LNCaP clone FGC (cell line): Measurements from ENCODE around the gene GFRA1.
"Not testable (repeated sequence)": the region's sequence is repeated elsewhere in the genome, so short reads cannot be mapped to it uniquely, and the experiment has no call there.

ENCODE experiments used
- DNase-seq: peaks from one replicate; pipeline ENCODE4 v3.0.0-alpha.2; 2011; ENCODE audit warnings: low read depth
- H3K4me3 ChIP-seq: 2 replicates; pipeline ENCODE4 v1.5.1; 2011; ENCODE audit warnings: mild to moderate bottlenecking, low read depth, low read length, control low read depth
- CTCF ChIP-seq: IDR thresholded peaks from 2 replicates; pipeline ENCODE4 v1.5.1; 2012; ENCODE audit warnings: mild to moderate bottlenecking; ENCODE audit not compliant: control insufficient read depth, insufficient read depth; ENCODE audit errors: extremely low read depth

Gene GFRA1

GRCh38 chr10:116169782-116170445 is 103.1 kb downstream of the GFRA1 start:
- no peak for DNase-seq
- no peak for TF ChIP-seq CTCF
- no peak overlapping the region for H3K4me3 ChIP-seq

GRCh38 chr10:116168745-116169144 is 104.3 kb downstream of the GFRA1 start:
- TF ChIP-seq CTCF: no peak
- no peak overlapping the region for H3K4me3 ChIP-seq
- no peak for DNase-seq

DNA sequence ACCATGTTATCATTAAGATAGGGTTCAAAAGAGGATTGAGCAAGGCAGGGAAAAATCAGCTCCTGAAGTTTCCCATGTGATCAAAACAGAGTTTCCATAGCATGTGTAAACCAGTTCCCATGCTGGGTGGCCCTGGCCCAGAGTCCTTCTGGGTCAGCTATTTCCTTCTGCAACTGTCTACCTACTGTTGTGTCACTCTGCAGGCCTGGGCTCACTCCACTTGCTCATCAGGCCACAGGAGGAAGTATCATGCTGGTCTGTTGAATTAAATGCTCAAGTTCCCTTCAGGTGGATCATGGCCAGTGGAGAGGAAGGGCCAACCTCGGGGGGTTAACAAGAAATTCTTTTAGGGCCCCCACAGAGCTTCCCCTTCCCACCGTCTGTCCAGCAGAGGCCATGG is 104.7 kb downstream of the GFRA1 start:
- DNase-seq: no peak
- TF ChIP-seq CTCF: no peak
- no peak overlapping the region for H3K4me3 ChIP-seq

GRCh38 chr10:116165941-116166340 is 107.1 kb downstream of the GFRA1 start:
- H3K4me3 ChIP-seq, DNase-seq: not testable (repeated sequence)

DNA sequence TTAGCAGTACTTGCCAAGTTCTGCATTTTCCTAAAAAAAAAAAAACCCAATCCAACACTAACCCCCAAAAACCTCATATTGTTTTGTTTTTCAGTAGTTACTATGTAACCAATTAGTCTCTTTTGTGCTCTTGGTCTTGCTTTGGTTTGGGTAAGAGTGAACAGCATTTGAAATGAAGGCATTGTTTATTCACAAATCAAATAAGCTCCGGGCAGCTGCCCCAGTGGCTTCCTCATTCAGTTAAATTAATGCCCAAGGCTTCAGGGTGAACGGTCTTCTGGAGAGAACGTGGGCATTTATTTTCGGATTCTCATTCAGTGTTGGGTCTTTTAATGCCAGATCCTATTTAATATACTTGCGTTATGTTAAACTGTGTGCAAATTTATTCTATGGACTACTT is 108.7 kb downstream of the GFRA1 start:
- DNase-seq: no peak
- no peak overlapping the region for H3K4me3 ChIP-seq
- TF ChIP-seq CTCF: no peak

DNA sequence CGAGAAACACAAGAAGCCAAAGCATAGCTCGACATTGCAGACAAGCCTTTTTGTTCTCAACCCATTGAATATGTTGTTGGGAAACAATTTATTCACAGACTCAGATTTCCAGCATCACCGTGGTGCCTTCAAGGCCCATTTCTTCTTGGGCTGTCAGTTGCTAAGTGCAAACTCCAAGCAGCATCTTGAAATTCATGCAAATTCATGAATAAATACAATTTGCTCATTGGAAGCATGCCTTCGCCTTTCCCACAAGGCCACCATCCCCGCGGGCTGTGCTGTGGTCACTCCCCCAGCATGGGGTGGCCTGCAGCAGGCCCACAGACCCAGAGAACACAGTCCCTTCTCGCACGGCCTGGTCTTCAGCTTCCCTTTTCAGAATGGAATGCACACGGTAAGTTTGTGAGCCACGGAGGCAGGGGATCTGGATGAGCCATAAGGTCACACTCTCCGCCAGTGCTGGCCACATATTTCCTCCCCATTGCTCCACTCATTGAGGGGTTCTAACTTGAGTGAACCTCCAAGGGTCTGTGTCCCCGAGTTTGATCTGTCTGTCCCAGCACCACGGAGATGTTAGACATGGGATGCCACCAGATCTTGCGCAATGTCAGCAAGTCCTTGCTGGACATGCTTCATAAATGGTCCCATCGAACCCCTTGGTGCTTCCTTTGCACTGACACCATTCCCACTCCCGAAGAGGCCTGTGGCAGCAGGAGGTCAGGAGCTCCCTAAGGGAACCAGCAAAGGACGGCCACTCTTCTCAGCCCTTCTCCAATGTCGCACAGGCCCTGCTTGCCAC is 109.5 kb downstream of the GFRA1 start:
- no peak overlapping the region for H3K4me3 ChIP-seq
- no peak for TF ChIP-seq CTCF
- no peak for DNase-seq

DNA sequence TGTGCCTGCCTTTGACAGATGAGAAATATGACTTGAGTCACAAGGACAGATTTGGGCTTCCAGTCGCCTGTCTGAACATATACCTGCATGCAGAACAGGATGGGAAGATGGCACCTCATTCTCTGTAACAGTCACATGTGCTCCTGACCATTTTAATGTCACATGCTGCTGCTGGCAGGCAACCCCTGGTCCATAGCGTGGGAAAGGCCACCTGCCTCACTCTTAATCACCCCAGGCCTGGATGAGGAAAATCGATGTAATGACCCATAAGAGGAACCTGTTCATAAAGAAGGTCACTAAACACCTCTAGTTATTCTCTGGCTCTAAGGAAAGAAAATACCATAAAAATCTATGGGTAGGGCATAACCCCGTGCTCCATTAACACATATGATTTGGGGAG is 110.2 kb downstream of the GFRA1 start:
- H3K4me3 ChIP-seq: no peak overlapping the region
- no peak for DNase-seq
- TF ChIP-seq CTCF: no peak
